Measurements from ENCODE around the gene MPPED1.

GRCh38 chr22:43470941-43471585, 59.2 kb downstream of the MPPED1 start:
- no peak for TF ChIP-seq POLR2A (IDR thresholded peaks at IDR 0.05; ENCODE audit: low read depth, low read length)
- no peak for TF ChIP-seq PAX5 (IDR thresholded peaks at IDR 0.05; ENCODE audit: insufficient read depth, low read length, severe bottlenecking)

Data from GM12891 (cell line).